Fibroblast of pulmonary artery (primary cell): Measurements from ENCODE around the gene OXCT1.

Experiments used
- DNase-seq: peaks from one replicate; pipeline ENCODE4 v3.0.0-alpha.2; 2010; ENCODE audit warnings: low read depth
- H3K4me3 ChIP-seq: replicated peaks from 2 replicates; pipeline ENCODE4 v1.5.1; 2011; ENCODE audit warnings: low read depth, mild to moderate bottlenecking, control low read depth, low read length, moderate library complexity
- TF ChIP-seq, protein P1 (sequence below): IDR thresholded peaks from 2 replicates; pipeline ENCODE4 v1.5.1; 2011; ENCODE audit warnings: mild to moderate bottlenecking, control low read depth, low read length, inconsistent platforms; ENCODE audit errors: missing control alignments

Gene OXCT1

DNA sequence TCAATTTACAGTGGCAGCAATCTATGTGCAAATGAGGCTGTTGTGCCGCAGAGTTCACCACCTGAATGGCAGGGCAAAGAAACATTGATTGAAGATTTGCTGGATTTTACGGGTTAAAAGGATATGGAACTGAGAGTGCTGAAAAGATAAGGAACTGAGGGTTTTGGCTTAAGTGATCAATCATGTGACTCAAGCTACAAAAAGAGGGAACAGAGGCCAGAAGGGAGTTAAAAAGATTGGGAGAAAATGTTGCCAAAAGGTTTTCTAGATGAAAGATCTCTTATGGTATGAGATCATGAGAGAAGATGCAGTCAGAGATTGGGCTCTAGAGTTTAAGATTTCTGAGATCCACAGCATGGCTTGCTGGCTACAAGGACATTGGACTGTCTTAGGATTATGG, 26.0 kb upstream of the OXCT1 start:
- TF ChIP-seq, protein P1, sequence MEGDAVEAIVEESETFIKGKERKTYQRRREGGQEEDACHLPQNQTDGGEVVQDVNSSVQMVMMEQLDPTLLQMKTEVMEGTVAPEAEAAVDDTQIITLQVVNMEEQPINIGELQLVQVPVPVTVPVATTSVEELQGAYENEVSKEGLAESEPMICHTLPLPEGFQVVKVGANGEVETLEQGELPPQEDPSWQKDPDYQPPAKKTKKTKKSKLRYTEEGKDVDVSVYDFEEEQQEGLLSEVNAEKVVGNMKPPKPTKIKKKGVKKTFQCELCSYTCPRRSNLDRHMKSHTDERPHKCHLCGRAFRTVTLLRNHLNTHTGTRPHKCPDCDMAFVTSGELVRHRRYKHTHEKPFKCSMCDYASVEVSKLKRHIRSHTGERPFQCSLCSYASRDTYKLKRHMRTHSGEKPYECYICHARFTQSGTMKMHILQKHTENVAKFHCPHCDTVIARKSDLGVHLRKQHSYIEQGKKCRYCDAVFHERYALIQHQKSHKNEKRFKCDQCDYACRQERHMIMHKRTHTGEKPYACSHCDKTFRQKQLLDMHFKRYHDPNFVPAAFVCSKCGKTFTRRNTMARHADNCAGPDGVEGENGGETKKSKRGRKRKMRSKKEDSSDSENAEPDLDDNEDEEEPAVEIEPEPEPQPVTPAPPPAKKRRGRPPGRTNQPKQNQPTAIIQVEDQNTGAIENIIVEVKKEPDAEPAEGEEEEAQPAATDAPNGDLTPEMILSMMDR: no peak
- no peak overlapping the region for H3K4me3 ChIP-seq
- no peak for DNase-seq

DNA sequence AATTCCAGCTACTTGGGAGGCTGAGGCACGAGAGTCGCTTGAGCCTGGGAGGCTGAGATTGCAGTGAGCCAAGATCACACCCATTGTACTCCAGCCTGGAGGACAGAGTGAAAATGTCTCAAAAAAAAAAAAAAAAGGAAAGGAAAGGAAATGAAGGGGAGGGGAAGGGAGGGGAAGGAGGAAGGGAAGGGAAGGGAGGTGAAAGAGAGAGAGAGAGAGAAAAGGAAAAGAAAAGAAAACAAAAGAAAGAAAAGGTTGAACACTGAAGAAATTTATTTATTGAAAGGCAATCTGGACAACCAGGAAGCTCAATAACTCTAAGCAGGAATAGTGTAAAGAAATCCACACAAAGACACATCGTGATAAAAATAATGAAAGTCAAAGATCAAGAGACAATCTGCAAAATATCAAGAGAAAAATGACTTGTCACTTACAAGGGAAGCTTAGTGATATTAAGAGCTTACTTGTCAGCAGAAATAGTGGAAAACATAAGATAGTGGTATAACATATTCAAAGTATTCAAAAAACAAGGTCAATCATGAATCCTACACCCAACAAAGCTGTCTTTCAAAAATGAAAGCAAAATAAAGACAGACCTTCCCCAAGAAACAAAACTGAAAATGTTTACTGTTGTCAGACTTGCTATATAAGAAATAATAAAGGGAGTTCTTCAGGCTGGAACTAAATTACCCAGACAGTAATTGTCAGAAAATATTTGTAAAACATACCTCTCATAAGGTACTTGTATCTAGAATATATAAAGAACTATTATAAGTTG, 23.0 kb upstream of the OXCT1 start:
- no peak for DNase-seq
- H3K4me3 ChIP-seq: no peak overlapping the region
- TF ChIP-seq, protein P1: no peak

DNA sequence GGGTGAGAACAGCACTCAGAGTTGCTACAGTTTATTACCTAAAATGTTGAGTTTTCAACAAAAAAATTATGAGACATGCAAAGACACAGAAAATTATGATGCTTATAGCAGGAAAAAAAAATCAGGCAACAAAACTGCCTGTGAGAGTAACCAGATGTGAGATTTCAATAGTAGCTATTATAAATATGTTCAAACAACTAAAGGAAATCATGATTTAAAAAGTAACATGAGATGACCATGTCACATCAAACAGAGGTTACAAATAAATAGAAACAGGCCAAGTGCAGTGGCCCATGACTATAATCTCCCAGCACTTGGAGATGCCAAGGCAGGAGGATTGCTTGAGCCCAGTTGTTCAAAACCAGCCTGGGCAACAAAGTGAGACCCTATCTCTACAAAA, 21.8 kb upstream of the OXCT1 start:
- no peak overlapping the region for H3K4me3 ChIP-seq
- TF ChIP-seq, protein P1: no peak
- DNase-seq: no peak

DNA sequence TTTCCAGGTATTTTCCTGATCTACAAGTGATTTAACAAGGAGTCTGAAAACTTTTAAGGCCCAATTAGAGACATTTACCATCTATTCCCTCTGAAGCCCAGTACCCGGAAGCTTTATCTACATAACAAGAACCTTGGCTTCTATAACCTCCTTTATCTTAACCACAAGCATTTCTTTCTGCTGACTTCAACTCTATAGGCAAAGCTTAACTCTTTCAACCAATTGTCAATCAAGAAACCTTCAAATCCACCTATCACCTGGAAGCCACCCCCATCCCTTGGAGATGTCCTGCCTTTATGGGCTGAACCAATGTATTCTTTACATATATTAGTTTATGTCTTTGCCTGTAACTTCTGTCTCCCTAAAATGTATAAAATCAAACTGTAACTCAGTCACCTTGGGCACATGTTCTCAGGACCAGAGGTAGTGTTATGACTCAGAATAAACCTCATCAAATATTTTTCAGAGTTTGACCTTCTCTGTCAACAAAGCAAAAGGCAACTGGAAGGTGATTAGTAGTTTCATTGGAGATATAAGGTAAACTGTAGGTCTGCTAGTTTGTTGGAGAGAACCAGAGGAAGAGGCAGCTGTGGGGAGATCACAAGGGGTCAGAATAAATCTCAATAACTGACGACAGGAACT, 21.0 kb upstream of the OXCT1 start:
- DNase-seq: no peak
- no peak overlapping the region for H3K4me3 ChIP-seq
- TF ChIP-seq, protein P1: no peak

DNA sequence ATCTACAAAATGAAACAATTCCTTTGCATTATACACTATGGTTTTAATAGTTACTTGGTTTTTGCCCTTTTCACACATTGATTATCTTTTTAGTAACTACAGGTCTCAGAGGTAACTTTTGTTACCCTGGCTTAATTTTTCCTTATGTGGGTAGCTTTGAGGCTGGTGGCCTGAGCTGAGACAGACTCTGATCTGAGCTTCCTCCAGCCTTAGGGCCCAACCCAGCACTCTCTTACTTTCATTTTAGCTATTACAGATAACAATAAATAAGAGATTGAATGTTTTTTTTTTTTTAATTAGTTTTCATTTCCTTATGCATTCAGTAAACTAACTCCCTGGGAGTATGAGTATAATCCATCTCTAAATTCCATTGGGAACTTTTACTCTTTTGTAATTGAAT, 15.1 kb upstream of the OXCT1 start:
- no peak overlapping the region for H3K4me3 ChIP-seq
- DNase-seq: no peak
- TF ChIP-seq, protein P1: no peak

DNA sequence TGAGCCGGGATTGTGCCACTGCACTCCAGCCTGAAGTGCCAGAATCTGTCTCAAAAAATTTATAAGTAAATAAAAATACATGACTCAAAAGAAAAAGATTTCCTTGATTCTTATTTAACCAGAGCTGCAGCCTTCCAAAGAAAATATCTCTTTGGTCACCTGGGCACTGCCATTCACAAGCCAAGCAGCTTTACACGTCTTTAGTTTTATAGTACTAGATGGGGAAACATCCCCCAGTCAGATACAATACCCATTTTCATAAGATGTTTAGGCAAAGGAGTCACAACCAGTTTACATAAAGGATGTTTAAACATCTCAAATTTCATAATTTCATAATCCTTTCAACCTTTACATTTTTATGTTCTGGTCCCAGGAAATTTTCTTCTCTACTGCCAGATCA, 13.7 kb upstream of the OXCT1 start:
- TF ChIP-seq, protein P1: no peak
- no peak overlapping the region for H3K4me3 ChIP-seq
- no peak for DNase-seq

DNA sequence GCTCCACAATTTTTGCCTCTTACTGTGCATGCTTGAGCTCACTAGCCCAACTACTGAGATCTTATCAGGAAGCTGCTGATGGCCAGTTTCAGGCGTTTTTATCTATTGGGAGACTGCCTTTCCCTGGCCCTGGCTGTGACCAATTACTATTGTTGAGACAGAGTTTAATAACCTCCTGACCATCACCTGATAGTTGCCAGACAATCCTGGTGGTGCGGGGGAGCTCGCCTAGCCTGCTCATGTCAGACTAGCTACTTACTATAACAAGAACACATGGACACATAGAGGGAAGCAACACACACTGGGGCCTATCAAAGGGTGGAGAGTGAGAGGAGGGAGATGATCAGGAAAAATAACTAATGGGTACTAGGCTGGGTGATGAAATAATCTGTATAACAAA, 13.0 kb upstream of the OXCT1 start:
- no peak for DNase-seq
- TF ChIP-seq, protein P1: no peak
- no peak overlapping the region for H3K4me3 ChIP-seq
